GM19328 (cell line): ENCODE data around the gene DLG4.

Source experiments
- ATAC-seq: cut with Tn5 transposase; IDR thresholded peaks from one replicate; pipeline ENCODE4 v1.9.1; 2021; ENCODE audit warnings: mild to moderate bottlenecking, moderate library complexity; ENCODE audit not compliant: unreplicated experiment

The DLG4 gene

GRCh38 chr17:7215652-7216180 is 3.9 kb downstream of the DLG4 start:
- ATAC-seq: no peak

DNA sequence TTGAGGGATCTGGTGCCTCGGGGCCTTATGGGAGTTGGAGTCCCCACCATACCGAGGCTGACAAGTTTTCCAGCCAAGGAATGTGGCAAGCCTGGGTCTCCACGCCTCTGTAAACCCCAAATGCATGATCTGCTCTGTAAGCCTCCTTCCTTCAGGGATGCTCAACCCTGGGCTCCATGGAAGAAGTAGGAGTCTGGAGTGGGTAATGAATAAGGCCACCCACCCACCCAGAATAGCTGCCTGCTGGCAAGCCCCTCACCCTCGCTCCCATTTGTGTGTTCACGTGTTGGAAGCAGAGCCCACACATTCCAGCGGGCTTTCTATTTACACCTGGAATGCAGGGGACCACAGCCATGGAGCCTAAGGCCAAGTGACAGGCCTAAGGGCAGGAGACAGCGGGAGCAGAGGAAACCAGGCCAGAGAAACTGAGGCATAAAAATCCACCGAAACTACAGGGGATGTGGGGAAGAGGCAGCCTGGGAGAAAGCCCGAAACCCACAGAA is 4.4 kb downstream of the DLG4 start:
- no peak for ATAC-seq

DNA sequence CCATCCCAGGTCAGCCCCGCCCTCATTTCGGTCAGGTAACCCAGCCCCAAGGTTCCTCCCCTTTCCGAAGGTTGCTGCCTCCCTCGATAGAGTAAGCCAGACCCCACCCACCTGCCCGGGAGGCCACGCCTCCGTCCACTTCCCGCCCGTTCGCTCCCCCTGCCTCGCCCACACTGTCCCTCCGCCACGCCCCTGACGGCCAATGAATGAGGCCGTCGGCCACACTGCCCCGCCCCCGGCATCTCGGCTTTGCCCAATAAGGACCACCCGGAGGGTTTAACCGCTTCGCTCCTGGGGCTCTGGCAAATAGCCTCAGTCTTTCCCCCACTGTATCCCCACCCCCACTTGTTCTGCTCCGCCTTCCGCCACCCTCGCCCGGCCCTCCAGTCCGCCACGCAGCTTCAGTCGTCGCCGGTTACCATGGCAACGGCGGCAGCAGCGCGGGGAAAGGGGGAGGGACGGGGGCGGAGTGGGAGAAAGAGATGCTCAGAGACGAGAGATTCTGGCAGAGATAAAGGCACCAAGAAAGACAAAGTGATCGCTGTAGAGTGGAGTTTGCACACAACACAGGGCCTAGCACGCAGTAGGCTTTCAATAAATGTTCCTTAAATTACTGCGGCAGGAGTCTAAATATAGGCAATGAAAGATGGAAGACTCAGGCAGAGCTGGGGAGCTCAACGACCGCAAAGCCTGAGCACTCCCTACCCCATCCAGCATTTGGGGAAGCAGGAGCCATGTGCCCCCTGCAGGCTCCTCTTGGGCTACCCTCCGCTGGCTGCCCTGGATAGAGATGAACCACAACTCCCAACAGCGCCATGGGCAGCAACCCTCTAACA is 5.1 kb downstream of the DLG4 start:
- peak; percentile 68 for ATAC-seq

GRCh38 chr17:7213895-7214299 is 5.7 kb downstream of the DLG4 start:
- no peak for ATAC-seq

DNA sequence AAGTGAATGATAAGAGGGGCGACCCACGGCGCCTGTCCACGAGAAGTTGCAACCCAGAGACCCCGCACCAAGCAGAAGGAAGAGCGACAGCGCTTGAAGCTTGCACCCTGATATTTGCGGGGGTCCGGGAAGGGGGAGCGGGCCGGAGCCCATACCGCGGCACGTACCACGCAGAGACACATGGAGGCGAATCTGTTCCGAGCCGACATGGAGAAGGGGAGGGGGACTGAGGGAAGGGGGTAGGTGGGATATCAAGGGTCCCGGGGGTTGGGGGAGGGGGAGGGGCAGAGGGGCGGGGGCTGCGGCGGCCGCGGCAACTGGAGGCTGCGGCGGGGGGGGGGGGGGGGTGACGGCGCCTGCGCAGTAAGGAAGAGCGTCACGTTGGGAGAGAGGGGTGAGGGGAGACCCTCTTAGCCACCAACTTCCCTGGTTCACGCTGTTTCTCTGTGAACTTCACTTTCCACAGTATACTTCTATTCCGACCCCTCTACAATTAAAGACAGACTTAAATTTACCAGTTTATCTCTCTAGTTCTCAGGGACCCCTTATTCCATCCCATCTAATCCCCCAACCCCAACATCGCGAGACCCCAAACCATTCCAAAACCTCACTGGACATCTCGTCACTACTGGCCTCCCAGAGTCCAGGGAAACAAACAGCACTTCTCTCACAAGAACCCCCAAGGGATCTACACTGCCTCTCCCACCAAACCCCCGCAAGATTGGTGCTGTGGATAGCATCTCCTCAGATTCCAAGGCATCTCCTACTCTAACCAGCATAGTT is 8.0 kb downstream of the DLG4 start:
- no peak for ATAC-seq

DNA sequence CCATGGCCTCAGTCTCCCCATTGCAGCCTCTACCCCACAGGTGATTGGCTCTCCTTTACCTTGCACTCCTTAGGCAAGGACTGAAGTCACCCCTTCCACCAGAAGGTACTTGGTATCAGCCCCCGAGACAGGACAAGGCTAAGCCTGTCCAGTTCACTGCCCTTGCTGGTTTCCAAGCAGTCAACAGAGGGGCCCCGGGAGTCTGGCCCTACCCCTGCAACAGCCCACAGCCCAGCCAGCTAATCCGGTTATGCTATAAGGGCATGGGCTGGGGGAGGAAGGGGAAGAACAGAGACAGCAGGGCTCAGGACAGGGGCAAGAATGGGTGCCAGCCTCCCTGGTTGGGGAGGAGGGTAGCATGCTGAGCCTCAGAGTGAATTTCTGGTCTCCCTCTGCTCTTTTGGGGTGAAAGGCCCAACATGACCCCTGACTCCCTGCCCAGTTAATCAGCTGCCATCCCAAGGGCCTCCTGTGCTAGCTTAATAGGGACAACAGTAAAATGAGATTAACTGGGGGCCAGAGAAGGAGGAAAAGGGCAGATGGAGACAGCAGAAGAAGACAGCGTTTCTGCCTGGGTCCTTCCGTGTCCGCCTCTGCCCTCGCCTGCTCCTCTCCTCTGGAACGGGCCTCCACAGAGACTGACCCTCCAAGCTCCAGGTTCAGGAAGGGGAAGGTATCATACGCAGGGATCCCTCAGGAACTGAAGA is 10.7 kb downstream of the DLG4 start:
- ATAC-seq: no peak

- no peak for ATAC-seq
Observed at GRCh38 chr17:7208027-7208571, 11.5 kb downstream of the DLG4 start.

DNA sequence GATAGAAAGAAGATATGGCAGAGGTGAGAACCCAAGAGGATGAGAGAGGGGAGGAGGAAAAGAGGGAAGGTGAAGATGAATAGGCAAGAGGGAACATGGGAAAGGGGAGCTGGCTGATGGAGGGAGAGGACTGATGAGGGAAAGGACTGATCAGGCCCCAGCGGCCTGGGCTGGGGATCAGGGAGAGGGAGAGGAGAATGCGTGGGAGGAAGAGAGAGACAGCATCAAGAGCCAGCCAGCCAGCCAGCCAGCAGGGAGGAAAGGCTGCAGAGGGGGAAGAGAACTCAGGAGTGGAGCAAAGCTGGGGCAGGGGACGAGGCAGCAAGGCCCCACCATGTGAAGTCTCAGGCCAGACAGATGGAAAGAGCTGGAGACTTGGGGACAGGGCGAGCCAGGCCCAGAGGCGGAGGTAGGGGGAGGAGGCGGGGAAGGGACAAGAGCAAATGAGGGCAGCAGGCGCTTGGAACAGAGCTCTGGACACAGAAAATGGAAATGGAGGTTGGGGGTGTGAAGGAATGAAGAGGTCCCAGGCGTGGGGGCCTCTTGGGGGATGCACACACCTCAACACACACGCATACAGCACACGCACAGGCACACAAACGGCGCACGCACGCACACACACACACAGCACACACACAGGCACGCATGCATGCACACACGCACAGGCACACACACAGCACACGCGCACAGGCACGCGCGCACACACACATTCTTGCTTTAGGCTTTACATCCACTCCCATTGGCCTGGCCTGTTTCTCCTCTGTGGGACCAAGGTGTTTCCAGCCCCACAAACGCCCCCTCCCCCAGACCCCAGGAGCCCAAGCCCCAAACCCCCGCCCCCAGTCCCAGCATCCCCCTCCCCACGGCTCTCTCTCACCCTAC is 12.3 kb downstream of the DLG4 start:
- ATAC-seq: no peak

- no peak for ATAC-seq
Observed at GRCh38 chr17:7205561-7205960, 14.1 kb downstream of the DLG4 start.

- ATAC-seq: peak; percentile 74
Observed at GRCh38 chr17:7204828-7205461, 14.7 kb downstream of the DLG4 start.

DNA sequence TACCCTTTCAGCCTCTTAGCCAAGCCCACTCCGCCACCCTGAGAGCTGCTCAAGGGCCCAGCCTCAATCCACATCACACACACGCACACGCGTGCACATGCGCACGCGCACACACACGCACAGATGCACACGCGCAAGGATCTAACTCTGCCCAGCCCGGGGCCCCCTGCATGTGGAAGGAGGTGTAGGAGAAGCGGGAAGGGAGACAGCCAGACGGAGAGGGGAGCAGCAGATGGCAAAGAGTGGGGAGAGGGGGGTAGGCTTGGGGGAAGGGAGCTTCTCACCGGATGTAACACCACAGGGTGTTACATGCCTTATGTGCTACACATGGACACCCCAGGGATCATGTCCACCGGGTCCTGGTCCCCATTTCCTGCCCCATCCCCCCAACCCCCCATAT is 15.3 kb downstream of the DLG4 start:
- no peak for ATAC-seq

GRCh38 chr17:7203391-7203790 is 16.2 kb downstream of the DLG4 start:
- ATAC-seq: no peak

DNA sequence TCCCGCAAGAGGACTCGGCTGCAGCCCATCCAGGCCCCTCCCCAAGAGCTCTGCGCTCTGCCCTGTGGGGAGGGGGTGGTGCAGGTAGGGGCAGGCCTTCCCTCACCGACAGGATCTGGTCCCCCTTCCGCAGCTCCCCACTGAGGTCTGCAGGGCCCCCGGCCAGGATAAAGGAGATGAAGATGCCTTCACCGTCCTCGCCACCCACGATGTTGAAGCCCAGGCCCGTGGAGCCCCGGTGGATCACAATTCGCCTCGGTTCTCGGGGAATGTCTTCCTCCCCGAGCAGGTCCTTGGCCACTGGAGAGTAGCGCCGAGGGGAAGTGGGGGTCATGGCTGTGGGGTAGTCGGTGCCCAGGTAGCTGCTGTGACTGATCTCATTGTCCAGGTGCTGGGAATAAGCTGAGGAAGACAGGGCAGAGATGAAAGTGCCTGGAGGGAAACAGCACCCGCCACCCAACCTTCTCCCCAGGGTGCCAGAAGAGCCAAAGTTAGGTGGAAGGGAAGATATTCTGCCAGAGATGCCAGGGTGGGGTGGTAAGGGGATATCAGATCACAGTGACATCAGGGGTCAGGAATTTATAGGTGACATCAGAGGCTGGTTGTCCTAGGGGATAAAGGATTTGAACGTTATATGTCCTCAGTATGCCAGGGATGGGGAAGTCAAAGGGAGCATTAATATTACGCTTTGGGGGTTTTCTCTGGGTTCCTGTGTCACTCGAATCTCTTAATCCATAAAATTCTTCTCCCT is 22.8 kb downstream of the DLG4 start:
- ATAC-seq: no peak

DNA sequence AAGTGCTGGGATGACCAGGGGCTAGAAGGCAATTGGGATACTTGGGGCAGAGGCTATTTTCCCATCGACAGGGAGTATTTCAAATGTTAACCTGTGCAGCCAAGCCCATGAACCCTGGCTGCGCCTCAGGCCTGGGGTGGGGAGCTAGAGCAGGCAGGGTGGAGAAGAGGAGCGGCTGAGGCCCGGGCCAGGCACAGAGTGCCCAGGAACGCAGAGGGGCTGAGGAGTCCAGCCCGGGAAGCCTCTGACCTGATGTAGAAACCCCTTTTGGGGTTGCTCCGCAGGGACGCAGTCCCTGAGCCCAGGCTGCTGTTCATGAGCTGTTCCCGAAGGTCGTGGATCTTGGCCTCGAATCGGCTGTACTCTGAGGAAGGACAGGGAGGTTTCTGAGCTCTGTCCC is 23.7 kb downstream of the DLG4 start:
- no peak for ATAC-seq

DNA sequence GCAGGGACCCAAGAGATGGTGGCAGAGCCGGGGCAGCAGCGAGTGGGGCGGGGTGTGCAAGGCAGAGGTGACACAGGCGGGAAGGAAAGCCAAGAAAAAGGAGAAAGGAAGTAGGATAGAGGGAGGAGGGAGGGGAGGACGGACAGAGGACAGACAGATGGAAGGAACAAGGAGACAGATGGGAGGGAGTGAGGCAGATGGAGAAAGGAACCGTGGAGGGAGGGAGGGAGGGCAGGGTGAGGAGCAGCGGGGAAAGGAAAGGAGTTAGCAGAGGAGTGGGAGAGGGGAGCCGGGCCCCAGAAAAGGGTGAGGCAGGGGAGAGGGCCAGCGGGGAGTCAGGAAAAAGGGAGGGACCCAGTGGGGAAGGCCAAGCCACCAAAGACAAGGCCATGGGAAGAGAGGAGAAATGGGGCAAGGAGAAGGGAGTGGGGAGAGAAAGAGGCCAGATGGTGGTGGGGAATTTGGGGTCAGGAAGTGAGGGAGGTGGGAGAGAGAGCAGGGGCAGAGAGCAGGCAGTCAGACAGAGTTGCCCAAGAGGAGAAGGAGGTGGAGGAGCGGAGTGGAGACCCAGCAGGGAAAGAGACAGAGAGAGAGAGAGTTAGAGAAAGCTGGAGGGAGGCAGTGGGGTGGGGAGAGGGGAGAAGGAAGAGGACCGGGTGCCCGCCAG is 27.2 kb downstream of the DLG4 start:
- no peak for ATAC-seq

DNA sequence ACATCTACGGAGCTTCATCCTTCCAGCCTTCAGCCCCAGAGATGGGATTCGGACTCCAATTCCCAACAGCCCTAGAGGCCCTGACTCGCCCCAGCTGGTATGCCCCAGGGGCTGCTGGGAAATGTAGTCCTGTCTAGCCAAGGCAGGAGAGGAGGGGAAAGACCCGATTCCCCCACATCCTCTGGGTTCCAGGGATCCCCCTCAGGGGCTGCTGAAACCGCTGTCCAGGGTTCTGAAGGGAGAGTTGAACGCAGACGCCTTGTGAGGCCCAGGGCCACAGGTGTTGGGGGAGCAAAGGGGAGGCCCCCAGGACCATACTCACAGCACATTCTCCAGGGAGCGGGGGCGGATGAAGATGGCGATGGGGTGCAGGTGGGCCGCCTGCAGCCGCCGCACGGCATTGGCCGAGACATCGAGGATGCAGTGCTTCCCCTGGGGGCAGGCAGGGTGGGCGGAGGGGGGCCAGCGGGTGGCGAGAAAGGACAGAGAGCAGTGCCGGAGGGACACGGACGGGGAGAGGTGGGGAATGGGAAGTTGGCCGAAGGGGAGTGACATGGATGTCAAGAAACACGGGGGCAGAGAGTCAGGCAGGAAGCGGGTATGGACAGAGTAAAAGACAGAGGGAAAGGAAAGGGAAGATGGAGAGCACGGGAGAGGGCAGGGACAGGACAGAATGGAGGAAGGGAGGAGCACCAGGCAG is 27.9 kb downstream of the DLG4 start:
- ATAC-seq: no peak

GRCh38 chr17:7191069-7191468 is 28.6 kb downstream of the DLG4 start:
- ATAC-seq: no peak
